ENCODE results near the gene LDLR.

Gene LDLR

DNA sequence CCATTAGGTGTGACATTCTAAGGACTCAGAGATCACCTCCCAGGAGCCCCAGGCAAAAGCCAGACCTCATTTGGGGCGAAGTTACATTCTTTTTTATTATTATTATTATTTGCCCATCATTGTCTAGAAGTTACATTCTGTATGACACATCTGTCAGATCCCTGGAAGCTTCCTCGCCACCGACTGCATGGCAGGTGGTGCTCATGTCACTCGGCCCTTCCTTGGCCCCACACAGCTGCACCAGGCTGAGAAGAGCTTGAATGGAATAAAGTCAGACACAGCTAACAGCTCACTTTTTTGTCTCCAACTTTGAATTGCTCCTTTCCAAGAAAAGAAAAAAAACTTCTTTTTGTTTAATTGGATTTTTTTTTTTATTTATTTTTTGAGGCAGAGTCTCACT, 41.4 kb upstream of the LDLR start:
- no peak overlapping the region for H3K4me3 ChIP-seq (ENCODE audit: low read length)
- no peak for TF ChIP-seq CTCF (IDR thresholded peaks at IDR 0.05; ENCODE audit: insufficient read depth, low read depth, low read length, missing control alignments)
- DNase-seq (ENCODE audit: low read depth): no peak

DNA sequence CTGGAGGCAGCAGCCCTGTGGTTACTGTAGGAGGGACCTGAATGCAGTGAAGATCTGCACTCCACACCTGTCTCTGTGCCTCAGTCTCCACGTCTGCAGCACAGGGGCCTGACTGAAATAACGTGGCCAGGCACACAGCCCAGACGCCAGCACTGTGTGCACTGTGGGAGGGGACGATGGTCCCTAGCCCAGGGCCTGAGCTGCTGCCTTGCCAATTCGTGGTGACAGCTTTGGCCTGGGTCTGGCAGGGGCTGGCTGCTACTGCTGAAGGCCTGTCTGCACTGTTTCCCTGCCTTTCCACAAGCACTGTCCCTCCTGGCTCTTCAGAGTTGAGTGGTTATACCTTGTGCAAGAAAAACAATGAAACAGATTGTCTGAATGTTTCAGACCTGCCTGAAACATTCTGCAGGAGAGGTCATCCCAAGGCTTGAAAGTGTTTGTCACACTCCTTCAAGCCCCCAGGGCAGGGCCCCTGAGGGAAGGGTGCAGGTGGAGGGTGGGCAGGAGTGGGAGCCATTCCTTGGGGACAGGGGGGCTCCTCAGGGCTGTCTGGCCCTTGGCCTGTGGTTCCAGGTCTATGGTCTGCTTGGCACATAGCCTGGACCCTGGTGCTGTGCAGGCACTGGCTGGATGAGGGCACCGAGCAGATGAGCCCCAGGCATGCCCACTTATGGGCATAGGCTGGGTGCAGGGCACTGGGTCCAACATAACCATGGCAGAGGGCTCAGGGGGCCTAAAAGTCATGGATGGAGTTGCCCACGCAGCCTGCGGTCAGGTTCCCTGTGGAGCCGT, 38.7 kb upstream of the LDLR start:
- no peak overlapping the region for H3K4me3 ChIP-seq (ENCODE audit: low read length)
- TF ChIP-seq CTCF (IDR thresholded peaks at IDR 0.05; ENCODE audit: insufficient read depth, low read depth, low read length, missing control alignments): no peak
- DNase-seq (ENCODE audit: low read depth): no peak

- TF ChIP-seq CTCF (IDR thresholded peaks at IDR 0.05; ENCODE audit: insufficient read depth, low read depth, low read length, missing control alignments): no peak
- H3K4me3 ChIP-seq (ENCODE audit: low read length): no peak overlapping the region
- no peak for DNase-seq (ENCODE audit: low read depth)
Measured at GRCh38 chr19:11053817-11054195, 35.5 kb upstream of the LDLR start.

- TF ChIP-seq CTCF (IDR thresholded peaks at IDR 0.05; ENCODE audit: insufficient read depth, low read depth, low read length, missing control alignments): no peak
- DNase-seq (ENCODE audit: low read depth): no peak
- no peak overlapping the region for H3K4me3 ChIP-seq (ENCODE audit: low read length)
Measured at GRCh38 chr19:11054200-11054599, 35.1 kb upstream of the LDLR start.

GRCh38 chr19:11054628-11055027, 34.6 kb upstream of the LDLR start:
- TF ChIP-seq CTCF (IDR thresholded peaks at IDR 0.05; ENCODE audit: insufficient read depth, low read depth, low read length, missing control alignments): no peak
- no peak for DNase-seq (ENCODE audit: low read depth)
- no peak overlapping the region for H3K4me3 ChIP-seq (ENCODE audit: low read length)

GRCh38 chr19:11058246-11059030, 30.8 kb upstream of the LDLR start:
- no peak overlapping the region for H3K4me3 ChIP-seq (ENCODE audit: low read length)
- no peak for TF ChIP-seq CTCF (IDR thresholded peaks at IDR 0.05; ENCODE audit: insufficient read depth, low read depth, low read length, missing control alignments)
- no peak for DNase-seq (ENCODE audit: low read depth)

All from epithelial cell of esophagus (primary cell).